Measurements from ENCODE around the gene DUOXA1.

The DUOXA1 gene

DNA sequence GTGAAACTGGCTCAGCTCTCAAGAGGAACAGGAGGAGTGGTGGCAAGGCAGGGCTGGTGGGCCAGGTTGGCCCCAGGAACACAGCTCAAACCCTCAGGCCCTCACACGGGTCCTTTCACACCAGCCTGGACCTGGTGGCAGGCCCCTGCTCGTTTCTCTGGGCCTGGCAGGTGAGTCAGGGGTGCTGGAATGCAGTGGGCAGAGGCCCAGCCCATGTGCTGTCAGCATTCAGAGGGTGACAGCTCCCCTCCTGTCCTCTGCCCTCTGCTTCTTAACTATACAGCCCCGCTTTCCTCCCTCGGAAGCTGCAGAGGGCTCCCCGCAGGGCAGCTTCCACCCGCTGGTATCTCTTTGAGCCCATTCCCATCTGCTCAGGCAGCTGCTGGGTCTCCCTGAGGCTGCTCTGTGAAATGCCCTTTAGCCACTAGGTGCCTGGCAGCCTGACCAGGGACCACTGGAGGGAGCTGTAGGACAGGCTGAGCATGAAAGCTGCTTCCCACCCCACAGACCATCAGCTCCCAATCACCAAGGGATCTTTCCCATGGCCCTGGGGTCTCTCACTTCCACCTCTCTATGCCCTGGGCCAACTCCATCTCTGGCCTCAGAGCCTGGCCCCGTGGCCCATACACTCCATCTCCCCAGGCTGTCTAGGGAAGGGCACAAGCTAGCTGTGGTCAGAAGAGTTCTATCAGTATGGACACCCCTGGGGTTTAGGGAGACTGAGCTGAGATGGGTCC, 33.3 kb upstream of the DUOXA1 start:
- H3K4me3 ChIP-seq (ENCODE audit: low read length) = no peak overlapping the region
- no peak for TF ChIP-seq ZNF274 (IDR thresholded peaks at IDR 0.05; ENCODE audit: low read depth, low read length)

GRCh38 chr15:45161666-45162065, 32.0 kb upstream of the DUOXA1 start:
- no peak overlapping the region for H3K4me3 ChIP-seq (ENCODE audit: low read length)
- no peak for TF ChIP-seq ZNF274 (IDR thresholded peaks at IDR 0.05; ENCODE audit: low read depth, low read length)

GRCh38 chr15:45157974-45158373, 28.3 kb upstream of the DUOXA1 start:
- TF ChIP-seq ZNF274 (IDR thresholded peaks at IDR 0.05; ENCODE audit: low read depth, low read length) = no peak
- no peak overlapping the region for H3K4me3 ChIP-seq (ENCODE audit: low read length)

DNA sequence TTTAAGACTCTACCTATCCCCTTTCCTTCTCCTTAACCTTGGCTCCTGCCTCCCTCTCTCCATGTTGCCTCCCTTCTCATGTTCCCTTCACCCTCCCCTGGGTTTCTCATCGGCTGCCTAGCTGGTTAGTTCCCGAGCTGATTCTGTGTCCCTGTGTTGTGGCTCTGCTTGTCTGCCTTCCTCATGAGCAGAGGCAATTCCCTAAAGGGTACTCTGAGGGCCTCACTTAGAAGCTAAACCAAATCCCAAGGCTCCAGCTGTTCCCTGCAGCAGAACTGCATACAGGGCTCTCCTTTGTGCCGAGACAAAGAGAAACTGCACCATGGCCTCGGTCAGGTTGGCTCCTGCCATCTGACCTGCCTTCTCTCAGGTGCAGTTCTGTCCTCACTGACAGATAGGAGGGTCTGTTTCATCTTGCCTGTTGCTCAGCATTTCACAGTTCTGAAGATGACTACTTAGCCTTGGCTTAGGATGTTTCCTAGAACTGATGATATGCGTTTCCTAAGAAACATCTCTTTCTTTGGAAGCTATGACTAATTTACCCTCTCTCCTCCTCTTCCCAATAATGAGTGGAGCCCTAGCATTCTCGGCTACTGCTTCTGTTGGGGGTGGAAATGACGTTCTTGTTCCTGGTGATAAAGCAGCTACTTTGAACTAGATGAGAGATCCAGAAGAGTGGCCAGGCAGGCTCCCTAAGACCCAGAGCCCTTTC, 27.2 kb upstream of the DUOXA1 start:
- no peak overlapping the region for H3K4me3 ChIP-seq (ENCODE audit: low read length)
- no peak for TF ChIP-seq ZNF274 (IDR thresholded peaks at IDR 0.05; ENCODE audit: low read depth, low read length)

- no peak overlapping the region for H3K4me3 ChIP-seq (ENCODE audit: low read length)
- TF ChIP-seq ZNF274 (IDR thresholded peaks at IDR 0.05; ENCODE audit: low read depth, low read length) = no peak
Observed at GRCh38 chr15:45155739-45156138, 26.1 kb upstream of the DUOXA1 start.

DNA sequence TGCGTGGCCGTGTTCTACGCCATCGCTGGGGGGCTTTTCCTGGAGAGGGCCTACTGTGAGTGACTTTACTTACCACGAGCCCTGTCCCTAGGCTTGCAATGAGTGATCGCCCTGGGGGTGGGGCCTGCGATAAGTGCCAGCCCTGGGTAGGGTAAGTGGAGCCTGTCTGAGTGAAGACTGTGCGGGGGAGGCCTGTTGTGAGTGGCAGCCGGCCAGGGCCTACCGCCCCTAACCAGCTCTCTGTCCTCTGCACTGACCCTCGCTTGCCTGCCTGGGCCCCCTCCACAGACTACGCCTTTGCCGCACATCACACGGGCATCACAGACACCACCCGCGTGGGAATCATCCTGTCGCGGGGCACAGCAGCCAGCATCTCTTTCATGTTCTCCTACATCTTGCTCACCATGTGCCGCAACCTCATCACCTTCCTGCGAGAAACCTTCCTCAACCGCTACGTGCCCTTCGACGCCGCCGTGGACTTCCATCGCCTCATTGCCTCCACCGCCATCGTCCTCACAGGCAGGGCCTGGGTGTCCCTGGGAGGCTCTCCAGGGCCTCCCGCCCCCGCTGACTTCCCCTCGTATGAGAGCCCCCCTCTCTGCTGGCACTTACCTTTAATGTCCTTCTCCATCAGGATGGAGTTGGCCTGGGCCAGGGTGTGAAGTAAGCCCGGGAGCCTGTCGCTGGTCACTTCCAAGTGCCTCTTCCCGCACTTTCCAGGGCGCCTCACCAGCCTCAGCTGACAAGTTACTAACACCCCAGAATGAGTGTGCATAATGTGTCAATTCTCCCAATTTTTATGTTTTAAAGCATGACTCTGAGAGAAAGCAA, 22.5 kb upstream of the DUOXA1 start:
- no peak overlapping the region for H3K4me3 ChIP-seq (ENCODE audit: low read length)
- TF ChIP-seq ZNF274 (IDR thresholded peaks at IDR 0.05; ENCODE audit: low read depth, low read length) = no peak

DNA sequence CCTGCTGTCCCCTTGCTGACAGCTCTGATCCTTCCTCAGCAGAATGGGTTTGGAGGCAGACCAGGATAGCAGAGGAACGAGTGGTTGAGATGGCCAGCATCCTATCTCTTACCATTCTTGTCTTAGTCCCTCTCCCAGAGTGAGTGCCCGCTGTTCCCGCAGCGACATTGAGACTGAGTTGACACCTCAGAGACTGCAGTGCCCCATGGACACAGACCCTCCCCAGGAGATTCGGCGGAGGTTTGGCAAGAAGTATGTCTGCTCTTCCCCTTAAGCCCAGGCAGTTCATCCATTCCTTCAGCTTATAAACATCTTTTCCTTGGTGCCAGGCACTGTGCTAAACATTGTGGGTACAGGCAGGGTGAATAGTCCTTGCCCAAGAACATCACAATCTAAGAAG, 21.3 kb upstream of the DUOXA1 start:
- H3K4me3 ChIP-seq (ENCODE audit: low read length) = no peak overlapping the region
- TF ChIP-seq ZNF274 (IDR thresholded peaks at IDR 0.05; ENCODE audit: low read depth, low read length) = no peak

DNA sequence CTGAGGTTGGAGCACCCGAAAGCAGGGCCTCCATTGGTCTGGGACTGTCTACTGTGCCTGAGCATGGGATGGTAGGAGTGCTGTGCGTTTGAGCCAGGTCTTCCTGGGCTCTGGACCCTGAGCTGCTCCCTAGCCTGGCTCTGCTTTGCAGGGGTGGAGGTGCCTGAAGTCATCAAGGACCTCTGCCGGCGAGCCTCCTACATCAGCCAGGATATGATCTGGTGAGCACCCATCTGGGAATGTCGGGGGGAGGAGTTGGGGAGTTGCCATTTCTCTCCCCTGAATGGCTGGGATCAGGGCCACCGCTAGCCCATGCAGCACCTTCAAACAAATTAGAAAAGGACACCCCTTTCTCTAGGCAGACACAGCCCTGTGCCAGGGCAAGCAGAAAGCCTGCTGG, 20.8 kb upstream of the DUOXA1 start:
- TF ChIP-seq ZNF274 (IDR thresholded peaks at IDR 0.05; ENCODE audit: low read depth, low read length) = no peak

DNA sequence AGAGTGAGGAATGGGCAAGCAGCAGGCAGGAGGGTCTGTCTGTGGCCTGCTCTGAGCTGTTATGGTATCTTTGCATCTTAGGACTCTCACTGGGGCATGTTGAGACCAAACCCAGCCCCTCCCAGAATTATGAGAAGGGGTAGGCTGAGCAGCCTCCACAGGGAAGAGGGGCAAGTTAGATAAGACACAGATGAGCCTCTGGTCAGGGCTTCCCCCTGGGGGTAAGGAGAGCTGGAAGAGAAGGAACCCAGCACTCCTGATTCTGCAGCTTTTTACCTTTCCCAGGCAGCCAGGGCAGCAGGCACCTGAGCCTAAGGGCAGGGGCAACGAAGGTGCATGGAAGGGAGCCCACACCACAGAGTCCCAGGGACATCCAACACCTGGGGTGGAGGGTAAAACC, 19.4 kb upstream of the DUOXA1 start:
- no peak for TF ChIP-seq ZNF274 (IDR thresholded peaks at IDR 0.05; ENCODE audit: low read depth, low read length)
- H3K4me3 ChIP-seq (ENCODE audit: low read length) = no peak overlapping the region

More for the DNA sequence above, 20.8 kb upstream of the DUOXA1 start:
- H3K4me3 ChIP-seq (ENCODE audit: low read length) = no peak overlapping the region

DNA sequence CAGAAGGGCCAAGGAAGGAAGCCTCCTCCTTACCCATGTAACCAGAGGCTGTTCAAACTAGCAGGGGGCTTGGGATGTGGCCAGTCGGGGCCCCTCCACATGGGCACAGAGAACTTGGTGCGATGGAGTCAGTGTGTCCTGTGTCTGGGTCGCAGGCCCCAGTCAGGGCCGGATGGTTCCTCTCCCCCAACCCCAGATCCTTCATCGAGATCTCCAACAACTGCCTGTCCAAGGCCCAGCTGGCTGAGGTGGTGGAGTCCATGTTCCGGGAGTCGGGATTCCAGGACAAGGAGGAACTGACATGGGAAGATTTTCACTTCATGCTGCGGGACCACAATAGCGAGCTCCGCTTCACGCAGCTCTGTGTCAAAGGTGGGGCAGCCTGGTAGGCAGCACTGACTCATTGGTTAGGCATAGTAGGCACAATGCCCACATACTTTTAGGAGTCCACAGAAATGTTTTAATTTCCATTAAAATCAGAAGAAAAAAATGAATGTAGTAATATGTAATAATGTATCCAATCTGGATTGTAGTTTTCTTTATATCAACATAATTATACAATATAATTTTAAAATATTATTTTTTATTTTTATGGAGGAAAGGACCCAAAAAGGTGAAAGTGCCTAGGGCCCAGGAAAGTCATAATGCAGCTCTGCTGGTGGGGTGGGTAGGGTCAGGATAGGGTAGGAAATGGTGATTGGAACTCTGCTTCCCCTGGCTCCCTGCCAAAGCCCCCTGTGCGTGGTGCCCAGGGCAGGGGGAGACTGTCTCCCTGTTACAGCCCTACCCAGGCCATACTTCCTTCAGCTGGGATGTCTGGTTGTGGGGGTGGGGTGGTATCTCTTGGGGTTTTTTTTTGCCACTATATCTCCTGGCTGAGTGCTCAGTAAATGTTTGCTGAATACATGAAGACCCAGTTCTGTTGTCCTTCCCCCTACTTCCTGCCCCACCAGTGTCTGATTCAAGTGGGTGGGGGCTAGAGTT, 18.7 kb upstream of the DUOXA1 start:
- TF ChIP-seq ZNF274 (IDR thresholded peaks at IDR 0.05; ENCODE audit: low read depth, low read length) = no peak
- no peak overlapping the region for H3K4me3 ChIP-seq (ENCODE audit: low read length)

DNA sequence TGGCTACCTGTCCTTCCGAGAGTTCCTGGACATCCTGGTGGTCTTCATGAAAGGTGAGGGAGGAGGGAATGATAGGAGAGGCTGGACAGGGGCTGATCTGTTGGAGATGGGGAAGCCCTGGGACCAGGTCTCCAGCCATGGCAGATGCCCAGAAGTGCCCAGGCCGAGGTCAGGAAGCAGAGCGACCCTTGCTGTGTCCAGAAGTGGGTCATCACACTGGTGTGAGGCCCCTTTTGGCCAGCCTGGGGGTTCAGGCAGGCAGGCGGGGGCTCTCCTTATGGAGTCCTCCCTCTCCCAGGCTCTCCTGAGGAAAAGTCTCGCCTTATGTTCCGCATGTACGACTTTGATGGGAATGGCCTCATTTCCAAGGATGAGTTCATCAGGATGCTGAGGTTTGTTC, 17.9 kb upstream of the DUOXA1 start:
- TF ChIP-seq ZNF274 (IDR thresholded peaks at IDR 0.05; ENCODE audit: low read depth, low read length) = no peak
- H3K4me3 ChIP-seq (ENCODE audit: low read length) = no peak overlapping the region

- TF ChIP-seq ZNF274 (IDR thresholded peaks at IDR 0.05; ENCODE audit: low read depth, low read length) = no peak
- H3K4me3 ChIP-seq (ENCODE audit: low read length) = no peak overlapping the region
Observed at GRCh38 chr15:45146405-45146804, 16.7 kb upstream of the DUOXA1 start.

GRCh38 chr15:45144775-45145174, 15.1 kb upstream of the DUOXA1 start:
- no peak overlapping the region for H3K4me3 ChIP-seq (ENCODE audit: low read length)
- TF ChIP-seq ZNF274 (IDR thresholded peaks at IDR 0.05; ENCODE audit: low read depth, low read length) = no peak

Measured in GM08714 (cell line).